T-helper 1 cell (primary cell): ENCODE data around the gene CCSER1.

ENCODE experiments used
- DNase-seq, 5 donors: peaks; one replicate each; pipeline ENCODE4 v3.0.0-alpha.2; 2012 to 2020

CCSER1 gene

GRCh38 chr4:90198086-90198847, 71.1 kb downstream of the CCSER1 start:
- no peak for DNase-seq

- DNase-seq, result no peak
These were observed 80.8 kb downstream of the CCSER1 start for GRCh38 chr4:90207887-90208454.

GRCh38 chr4:90209922-90210321, 82.7 kb downstream of the CCSER1 start:
- DNase-seq, result no peak

GRCh38 chr4:90211174-90211573, 84.0 kb downstream of the CCSER1 start:
- DNase-seq, result no peak

- DNase-seq, result no peak
These were observed 88.1 kb downstream of the CCSER1 start for GRCh38 chr4:90215286-90215685.

GRCh38 chr4:90219822-90220221, 92.6 kb downstream of the CCSER1 start:
- DNase-seq, result no peak

GRCh38 chr4:90220459-90220858, 93.3 kb downstream of the CCSER1 start:
- DNase-seq, result no peak

- DNase-seq, result no peak
These were observed 99.5 kb downstream of the CCSER1 start for GRCh38 chr4:90226734-90227133.

- no peak for DNase-seq
These were observed 100.0 kb downstream of the CCSER1 start for GRCh38 chr4:90227177-90227576.

GRCh38 chr4:90234916-90235547, 107.8 kb downstream of the CCSER1 start:
- DNase-seq, result no peak

- DNase-seq, result no peak
These were observed 110.7 kb downstream of the CCSER1 start for GRCh38 chr4:90237751-90238530.

- no peak for DNase-seq
These were observed 113.1 kb downstream of the CCSER1 start for GRCh38 chr4:90240333-90240732.

- no peak for DNase-seq
These were observed 113.8 kb downstream of the CCSER1 start for GRCh38 chr4:90241008-90241407.

- DNase-seq, result no peak
These were observed 118.6 kb downstream of the CCSER1 start for GRCh38 chr4:90245837-90246236.

GRCh38 chr4:90246816-90247215, 119.6 kb downstream of the CCSER1 start:
- DNase-seq, result no peak

GRCh38 chr4:90254357-90254756, 127.2 kb downstream of the CCSER1 start:
- DNase-seq, result no peak

GRCh38 chr4:90274175-90274574, 147.0 kb downstream of the CCSER1 start:
- no peak for DNase-seq

GRCh38 chr4:90280954-90281353, 153.8 kb downstream of the CCSER1 start:
- no peak for DNase-seq

- no peak for DNase-seq
These were observed 154.6 kb downstream of the CCSER1 start for GRCh38 chr4:90281541-90282355.

- no peak for DNase-seq
These were observed 163.2 kb downstream of the CCSER1 start for GRCh38 chr4:90290345-90290744.

- DNase-seq, result no peak
These were observed 165.2 kb downstream of the CCSER1 start for GRCh38 chr4:90292438-90292837.

GRCh38 chr4:90293320-90293719, 166.1 kb downstream of the CCSER1 start:
- no peak for DNase-seq
